Right lung (tissue), 10 donors: ENCODE data around the gene DCDC2C. TPM values are rescaled to one million over a fixed set of nuclear protein-coding genes. Genes with fewer than 3 reads are reported as not detected.
"Not testable (repeated sequence)": the region's sequence is repeated elsewhere in the genome, so short reads cannot be mapped to it uniquely, and the experiment has no call there.

Source experiments
- DNase-seq, 2 donors: peaks; one replicate each; pipeline ENCODE4 v3.0.0-alpha.2; 2013
- long read RNA-seq, 8 donors: transcript quantifications; one replicate each; lab custom pipeline, GENCODE V29; 2026
- polyA plus RNA-seq, 5 donors: library from polyadenylated mRNA; unstranded; fragments of 120-200 nt; gene quantifications; one replicate each; pipeline versions ENCODE4 v1.2.1 to v1.2.3, GENCODE V29; 2013; ENCODE audit warnings: inconsistent platforms in 1 of 5, low replicate concordance in 1 of 5; ENCODE audit not compliant: insufficient read length in 5 of 5, insufficient read depth in 1 of 5

Gene DCDC2C
- polyA plus RNA-seq = under 1 TPM in 3 of 5 donors, not detected in 2; 0.11 to 0.25 (median 0.14) TPM
- long read RNA-seq, donor 1 = 0 reads
- long read RNA-seq, donor 2 = 0 reads
- long read RNA-seq, donor 3 = 0 reads
- long read RNA-seq, donor 4 = 0 reads
- long read RNA-seq, donor 5 = 0 reads
- long read RNA-seq, donor 6 = 0 reads
- long read RNA-seq, donor 7 = 0 reads
- long read RNA-seq, donor 8 = 0 reads

DNA sequence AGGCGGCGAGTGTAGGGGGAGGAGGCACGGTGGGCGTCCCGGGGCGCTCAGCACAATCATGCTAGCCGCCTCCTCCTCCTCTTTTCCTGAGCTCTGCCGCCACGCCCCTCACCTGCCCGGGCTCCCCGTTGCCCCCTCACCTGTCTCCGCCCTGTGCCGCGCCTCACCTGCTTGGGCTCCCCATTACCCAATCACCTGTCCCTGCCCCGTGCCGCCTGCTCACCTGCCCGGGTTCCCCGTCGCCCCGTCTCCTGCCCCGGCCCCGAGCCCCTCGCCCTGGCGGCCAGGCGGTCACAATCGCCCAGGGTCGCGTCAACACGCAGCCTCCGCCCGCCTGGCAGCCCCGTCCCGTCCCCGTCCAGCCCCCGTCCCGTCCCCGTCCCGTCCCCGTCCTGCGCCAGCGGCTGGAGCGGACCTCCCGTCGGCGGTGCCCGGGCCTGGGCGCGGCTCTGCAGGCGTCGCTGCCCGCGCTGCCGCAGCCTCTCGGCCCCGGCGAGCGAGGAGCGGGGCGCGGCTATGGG, at the start of gene DCDC2C:
Gene DCDC2C (plus strand): TSS at position 340 of the 521 bp plus-strand sequence. CDS start 177 bp downstream, at position 517.
- no peak for DNase-seq

DNA sequence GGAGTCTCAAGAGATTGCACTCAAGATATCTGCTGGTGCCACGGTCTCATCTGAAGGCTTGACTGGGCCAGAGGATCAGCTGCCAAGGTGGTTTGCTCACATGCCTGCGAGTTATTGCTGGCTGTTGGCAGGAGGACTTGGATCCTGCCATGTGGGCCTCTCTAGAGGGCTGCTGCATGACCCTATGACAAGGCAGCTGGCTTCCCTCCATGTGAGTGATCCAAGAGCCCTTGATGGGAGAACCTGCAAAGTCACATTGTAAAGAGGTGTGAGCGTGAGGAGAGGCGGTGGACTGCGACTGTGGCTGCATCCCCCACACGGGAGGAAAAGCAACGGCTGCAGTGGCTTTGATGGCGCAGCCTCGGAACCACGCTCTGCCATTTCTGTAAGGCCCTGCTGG, 49.4 kb upstream of the DCDC2C start:
- DNase-seq = no peak

GRCh38 chr2:3654531-3655225, 48.7 kb upstream of the DCDC2C start:
- DNase-seq = no peak

- DNase-seq = no peak
These were observed 47.3 kb upstream of the DCDC2C start for GRCh38 chr2:3655871-3656761.

DNA sequence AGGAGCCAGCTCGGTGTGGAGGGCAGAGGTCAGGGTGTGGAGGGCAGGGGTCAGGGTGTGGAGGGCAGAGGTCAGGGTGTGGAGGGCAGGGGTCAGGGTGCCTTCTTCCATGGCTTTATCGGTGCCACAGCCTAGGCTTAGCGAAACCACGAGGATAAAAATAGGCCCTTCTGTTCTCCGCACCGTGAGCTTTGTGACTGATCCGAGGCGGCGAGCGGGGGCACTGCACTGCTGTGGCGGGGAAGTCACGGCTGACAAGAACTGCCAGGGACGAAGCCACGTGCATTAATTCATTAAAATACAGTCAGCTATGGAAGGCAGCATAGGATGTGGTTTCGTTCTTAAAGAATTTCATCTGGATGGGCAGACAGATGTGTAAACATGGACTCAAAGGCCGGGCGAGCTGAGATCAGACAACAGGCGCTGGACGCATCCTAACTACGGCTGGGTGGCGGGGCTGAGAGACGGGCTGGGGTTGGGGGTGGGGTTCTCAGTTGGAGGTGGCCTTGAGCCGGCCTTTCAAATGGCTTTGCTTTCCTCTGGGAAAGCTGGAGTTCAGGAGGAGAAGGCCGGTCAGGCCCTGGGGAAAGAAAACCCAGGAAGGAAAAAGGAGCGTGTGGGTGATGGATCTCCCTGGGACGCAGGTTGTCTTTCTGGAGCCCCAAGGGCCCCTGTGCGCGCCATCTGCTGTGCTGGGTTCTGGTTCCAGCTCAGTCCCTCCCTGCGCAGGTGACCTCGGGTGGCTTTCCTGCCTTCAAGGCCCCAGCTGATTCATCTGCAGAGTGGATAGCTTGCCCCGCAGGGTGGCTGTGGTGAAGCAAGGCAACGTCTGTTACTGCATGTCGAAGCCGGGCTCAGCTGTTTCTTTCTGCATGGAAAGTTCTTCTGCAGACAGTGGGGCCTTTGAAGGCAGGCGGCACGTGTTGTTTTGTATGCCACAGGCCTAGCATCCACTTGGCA, 46.3 kb upstream of the DCDC2C start:
- DNase-seq = no peak

- DNase-seq = no peak
These were observed 45.5 kb upstream of the DCDC2C start, which contains the start of gene ALLC for GRCh38 chr2:3657881-3658280. Gene ALLC, plus strand, starts transcription at chr2:3658200. Its CDS starts 12,958 bp downstream, at chr2:3671158.

GRCh38 chr2:3659447-3660432, 43.6 kb upstream of the DCDC2C start:
- peak; percentile 56 to 60 for DNase-seq

DNA sequence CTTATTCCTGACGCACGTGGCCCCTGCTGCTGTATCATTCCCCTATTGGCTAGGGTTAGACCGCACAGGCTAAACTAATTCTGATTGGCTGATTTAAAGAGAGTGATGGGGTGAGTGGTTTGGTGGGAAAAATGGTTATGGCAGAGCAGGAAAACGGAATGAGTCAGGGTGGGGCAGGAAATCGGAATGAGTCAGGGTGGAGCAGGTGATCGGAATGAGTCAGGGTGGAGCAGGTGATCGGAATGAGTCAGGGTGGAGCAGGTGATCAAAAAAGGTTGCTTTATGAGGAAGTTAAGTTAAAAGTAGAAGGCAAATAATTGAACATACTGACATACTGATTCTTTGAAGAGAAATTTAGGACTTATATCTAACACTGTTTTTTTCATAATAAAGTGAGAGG, 42.7 kb upstream of the DCDC2C start:
- DNase-seq = not testable (repeated sequence)

- no peak for DNase-seq
These were observed 42.2 kb upstream of the DCDC2C start for GRCh38 chr2:3661149-3661660.

- no peak for DNase-seq
These were observed 41.1 kb upstream of the DCDC2C start for GRCh38 chr2:3662239-3662638.

- DNase-seq = no peak
These were observed 39.3 kb upstream of the DCDC2C start for GRCh38 chr2:3664118-3664517.

DNA sequence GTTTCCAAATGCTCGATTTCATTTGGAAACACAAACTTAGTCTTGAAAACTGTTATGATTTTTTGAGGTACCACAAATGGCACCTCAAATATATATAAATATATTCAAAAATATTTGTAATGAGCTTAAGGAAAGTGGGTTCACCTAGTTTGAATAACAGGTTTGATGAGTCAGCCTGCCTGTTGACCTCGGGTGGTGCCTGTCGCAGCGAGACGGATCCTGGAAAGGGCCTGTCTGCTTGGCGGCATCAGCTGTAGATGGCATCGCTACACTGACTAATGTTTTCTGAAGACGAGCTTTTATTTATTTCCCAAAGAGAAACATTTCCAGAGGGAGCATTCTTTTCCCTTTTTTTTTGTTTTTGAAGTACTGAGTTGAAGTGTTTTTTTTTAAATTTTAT, 38.5 kb upstream of the DCDC2C start:
- no peak for DNase-seq

- DNase-seq = no peak
These were observed 37.3 kb upstream of the DCDC2C start for GRCh38 chr2:3665886-3666612.

DNA sequence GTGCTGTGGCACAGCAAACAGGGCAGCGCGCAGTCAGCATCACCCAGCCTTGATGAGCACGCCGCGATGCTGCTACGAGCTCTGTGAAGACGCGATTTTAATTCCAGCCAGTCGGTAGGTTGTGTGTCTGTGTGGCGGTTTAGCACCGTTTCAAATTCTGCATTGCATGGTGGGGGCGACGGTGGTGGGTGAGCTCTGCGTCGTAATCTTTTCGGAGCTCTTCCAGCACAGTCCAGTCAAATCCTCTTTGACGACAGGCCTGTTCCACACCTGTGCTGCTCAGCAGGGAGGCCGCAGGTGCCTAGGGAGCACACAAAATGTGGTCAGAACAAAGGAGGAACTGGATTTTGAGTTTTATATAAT, 36.8 kb upstream of the DCDC2C start:
- no peak for DNase-seq

- peak; percentile 43 to 56 for DNase-seq
These were observed 36.2 kb upstream of the DCDC2C start for GRCh38 chr2:3667151-3667631.

DNA sequence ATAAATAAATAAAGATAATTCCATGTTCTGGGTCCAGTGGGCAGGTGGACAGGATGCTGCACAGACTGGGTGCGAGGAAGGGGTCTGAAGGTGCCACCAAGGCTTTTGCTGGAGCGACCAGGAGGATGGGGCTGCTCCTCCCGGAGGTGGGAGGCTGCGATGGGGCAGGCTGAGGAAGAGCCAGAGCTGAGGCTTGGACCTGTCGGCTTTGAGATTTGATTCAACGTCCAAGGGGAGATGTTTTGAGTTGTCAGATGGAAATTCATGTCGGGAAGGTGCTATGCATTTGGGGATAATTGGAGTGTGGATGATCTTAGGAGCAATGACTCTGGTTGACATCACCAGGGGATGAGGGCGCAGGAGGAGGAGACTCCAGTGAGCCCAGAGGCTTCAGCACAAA, 33.7 kb upstream of the DCDC2C start:
- no peak for DNase-seq

DNA sequence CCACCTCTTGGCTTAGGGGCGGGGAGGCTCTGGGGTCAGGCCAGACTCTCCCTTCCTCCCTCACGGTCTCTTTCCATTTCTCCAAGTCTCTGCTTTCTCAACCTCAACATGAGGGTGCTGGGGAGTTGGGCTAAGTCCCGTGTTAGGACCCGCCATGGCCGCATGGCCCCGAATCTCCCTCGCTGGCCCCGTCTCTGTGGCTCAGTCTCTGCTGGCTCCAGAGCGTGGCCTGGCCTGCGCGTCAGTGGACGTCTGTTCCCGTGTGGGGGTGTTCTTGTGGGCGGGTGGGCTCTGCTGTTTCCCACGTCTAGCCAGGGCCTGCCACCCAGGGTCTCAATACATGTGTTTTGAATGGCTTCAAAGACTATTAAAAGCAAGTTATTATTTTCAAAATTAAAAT, 33.0 kb upstream of the DCDC2C start:
- DNase-seq = no peak

DNA sequence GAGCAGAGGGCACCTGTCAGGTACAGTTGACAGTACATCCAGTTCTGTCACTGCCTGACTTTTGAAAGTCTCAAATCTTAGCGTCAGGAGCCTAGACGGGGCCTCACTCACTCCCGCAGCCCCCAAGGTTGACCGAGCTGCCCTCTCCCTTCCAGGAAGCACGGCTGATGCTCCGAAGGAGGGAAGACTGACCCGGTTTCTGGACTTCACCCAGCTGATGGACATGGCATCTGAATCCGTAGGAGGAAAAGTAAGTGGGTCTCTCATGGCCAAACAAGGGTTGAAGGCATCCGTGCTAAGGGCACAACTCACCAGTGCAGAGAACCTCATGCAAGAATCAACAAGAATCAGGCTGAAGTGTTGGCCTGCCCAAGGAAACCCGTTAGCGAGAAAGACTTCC, 32.4 kb upstream of the DCDC2C start:
- DNase-seq = no peak
